SW480 (cell line): ENCODE data around the gene MYOCOS.
A peak's percentile ranks its signal among the peaks of the same experiment; 100 is the strongest.
"Not testable (repeated sequence)": the region's sequence is repeated elsewhere in the genome, so short reads cannot be mapped to it uniquely, and the experiment has no call there.

ENCODE experiments used
- DNase-seq: peaks from one replicate; pipeline ENCODE4 v3.0.0-alpha.2; 2016; ENCODE audit warnings: low spot score

The MYOCOS gene

DNA sequence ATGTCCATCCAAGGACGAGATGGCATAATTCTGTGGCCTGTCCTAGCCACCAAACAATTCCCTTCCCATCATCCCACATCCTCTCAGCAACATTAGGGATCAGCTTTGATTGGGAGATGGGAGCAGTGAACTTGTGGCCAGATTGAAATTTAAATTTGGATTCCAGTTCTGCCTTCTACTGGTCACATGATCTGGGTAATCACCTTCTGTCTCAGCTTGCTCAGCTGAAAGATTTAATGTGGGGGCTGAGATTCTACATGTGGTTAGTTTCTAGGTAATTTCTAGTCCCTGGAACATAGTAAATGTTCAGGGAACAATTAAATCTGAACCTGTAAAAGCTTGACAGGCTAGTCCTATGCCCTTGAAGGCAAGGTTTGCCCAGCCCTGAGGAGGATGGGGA, 3.2 kb downstream of the MYOCOS start:
- DNase-seq = no peak

DNA sequence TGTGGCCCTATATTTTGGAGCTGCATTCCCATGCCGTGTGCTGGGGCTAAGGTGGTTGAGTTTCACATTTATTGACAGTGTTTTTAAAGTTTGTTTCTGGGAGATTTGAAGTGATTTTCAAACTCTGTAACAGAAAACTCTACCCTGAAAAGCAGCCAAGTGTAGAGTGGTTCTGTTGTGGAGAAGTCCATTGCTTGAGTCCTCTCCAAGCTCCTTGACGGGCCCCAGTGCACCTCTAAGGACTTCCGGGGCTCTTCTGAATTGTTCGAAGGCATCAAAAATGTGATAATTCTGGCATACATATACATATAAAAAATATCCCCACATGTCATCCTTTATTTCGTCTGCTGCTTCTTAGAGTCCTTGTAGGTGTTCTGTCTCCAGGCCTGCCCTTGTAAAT, 5.0 kb downstream of the MYOCOS start:
- no peak for DNase-seq

DNA sequence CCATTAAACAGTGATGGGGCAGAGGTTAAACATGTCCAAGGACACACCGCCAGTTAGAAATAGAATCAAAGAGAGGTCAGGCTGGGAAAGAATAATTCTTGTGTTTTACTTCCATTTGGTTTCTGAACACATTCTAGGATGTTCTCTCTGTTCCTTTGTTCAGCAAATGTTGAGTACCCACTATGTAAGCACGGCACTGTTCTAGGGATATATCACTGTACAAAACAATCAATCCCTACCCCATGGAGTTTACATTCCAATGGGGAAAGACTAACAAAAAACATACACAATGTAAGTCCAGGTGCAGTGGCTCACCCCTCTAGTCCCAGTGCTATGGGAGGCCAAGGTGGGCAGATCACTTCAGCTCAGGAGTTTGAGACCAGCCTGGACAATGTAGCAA, 6.2 kb downstream of the MYOCOS start:
- DNase-seq = no peak

DNA sequence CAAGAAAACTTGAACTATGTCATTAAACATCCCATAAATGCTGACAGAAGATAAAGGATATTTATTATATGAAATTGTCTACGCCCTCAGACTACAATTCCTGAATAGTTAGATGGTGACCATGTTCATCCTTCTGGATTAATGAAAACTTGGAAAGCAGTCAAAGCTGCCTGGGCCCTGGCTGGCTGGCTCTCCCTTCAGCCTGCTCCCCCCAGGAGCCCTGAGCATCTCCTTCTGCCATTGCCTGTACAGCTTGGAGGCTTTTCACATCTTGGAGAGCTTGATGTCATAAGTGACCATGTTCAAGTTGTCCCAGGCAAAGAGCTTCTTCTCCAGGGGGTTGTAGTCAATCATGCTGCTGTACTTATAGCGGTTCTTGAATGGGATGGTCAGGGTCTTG, 13.6 kb downstream of the MYOCOS start:
- no peak for DNase-seq

DNA sequence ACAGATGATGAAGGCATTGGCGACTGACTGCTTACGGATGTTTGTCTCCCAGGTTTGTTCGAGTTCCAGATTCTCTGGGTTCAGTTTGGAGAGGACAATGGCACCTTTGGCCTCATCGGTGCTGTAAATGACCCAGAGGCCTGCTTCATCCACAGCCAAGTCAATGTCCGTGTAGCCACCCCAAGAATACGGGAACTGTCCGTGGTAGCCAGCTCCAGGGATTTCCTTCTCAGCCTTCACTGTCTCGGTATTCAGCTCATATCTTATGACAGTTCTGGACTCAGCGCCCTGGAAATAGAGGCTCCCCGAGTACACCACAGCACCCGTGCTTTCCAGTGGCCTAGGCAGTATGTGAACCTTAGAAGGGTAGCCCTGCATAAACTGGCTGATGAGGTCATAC, 14.1 kb downstream of the MYOCOS start:
- DNase-seq = no peak

- DNase-seq = no peak
Measured at GRCh38 chr1:171637928-171638576, 16.0 kb downstream of the MYOCOS start.

- DNase-seq = no peak
Measured at GRCh38 chr1:171640225-171640624, 18.2 kb downstream of the MYOCOS start.

DNA sequence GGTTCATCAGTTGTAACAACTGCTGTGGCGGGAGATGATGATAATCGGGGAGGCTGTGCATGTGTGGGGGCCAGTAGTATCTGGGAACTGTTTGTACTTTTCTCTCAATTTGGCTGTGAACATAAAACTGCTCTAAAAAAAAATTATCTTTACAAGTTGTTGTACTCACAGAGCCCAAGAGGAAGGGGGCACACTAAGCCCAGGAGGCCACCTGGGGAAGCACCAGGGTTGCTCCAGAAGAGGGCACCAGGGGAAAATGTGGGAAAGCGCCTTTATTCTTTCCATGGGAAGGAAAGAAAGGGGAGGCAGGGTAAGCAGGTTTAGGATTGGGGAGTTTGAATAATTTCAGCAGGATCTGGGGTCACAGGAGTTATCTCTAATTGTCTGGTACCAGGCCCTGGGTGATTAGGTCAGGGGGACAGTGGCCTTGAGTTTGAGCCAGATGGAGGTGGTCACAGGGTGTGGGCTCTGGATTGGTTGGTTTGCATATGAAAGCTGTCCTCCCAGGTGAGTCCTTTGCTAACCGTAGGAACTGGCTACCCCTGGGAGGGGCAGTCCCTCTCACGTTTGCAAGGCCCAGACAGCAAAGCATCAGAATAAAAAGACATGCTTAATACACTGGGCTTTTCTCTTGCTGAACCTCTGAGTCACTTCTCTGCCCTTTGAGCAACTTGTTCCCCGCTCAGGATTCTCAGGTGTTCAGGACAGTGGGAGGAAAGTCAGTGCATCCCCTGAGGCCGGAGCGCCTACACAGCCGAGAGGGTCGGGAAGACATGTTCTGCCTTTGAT, 19.2 kb downstream of the MYOCOS start:
- no peak for DNase-seq

DNA sequence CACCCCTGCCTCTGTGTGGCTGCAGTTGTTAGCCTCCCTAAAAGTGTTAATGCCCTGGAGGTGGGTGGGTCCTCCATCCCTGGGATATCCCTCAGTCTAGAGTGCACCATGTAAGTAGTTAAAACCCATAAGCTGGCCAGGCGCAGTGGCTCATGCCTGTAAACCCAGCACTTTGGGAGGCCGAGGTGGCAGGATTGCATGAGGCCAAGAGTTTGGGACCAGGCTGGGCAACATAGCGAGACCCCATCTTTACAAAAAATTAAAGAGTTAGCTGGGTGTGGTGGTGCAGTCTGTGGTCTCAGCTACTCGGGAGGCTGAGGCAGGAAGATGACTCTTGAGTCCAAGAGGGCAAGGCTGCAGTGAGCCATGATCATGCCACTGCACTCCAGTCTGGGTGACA, 20.2 kb downstream of the MYOCOS start:
- DNase-seq = no peak

- DNase-seq = no peak
Measured at GRCh38 chr1:171643156-171643555, 21.1 kb downstream of the MYOCOS start.

DNA sequence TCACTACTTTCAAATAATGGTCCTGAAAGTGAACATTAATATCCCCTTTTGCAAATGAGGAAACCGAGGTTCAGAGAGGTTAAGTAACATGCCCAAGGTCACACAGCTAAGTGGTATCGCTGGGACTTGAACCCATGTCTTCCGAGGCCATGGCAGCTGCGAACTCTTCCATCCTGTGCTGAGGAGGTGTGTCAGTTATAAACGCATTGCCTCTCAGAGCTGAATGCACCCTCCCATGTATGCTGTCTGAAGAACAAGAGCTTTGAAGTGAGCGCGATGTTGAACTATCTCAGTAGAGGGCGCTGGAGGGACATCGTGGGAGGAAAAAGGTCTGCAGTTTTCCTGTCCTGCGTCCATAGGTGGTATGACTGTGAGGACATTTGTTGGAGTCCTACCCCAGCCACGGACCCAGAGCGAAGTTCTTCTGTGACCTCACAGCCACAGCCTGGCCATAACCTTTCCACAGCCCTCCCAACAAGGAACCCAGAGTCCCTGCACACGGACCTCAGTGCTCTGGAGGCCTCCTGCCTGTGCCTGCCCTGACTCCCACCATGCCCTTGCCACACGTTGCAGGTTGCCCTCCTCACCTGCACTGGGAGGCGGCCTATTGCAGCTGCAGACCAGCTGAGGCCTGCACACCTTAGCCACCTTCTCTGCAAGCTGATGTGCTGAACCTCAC, 22.9 kb downstream of the MYOCOS start:
- peak; percentile 84 for DNase-seq

DNA sequence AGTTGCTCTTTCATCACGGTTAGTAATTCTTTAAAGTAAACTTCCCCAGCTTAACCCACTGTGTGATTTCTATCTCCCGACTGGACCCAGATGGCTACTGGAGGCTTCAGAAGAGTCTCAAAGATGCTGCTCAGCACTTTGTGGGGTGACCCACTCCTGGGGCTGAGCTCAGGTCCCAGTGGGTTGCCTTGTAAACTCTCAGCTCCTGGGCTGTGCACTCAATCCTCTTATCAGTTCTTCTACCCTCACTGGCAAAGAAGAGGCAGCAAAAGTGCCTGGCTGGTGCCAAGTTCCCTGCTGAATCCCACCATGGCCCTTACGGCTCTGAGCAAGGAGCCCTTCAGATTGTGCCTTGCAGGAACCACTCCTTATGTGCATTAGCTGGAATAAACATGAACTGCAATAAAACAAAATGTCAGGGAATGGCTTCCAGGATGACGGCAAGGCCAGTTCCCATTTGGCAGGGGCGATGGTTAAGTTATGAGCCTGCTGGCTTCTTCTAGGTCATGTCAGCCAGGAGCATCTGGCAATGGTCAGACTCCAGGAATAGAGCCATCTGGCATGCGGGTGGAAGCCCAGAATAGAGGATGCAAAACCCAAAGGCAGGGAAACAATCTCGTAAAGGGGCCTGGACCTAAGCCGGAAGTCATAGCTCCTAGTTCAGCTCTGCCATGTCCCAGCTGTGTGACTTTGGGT, 23.7 kb downstream of the MYOCOS start:
- no peak for DNase-seq

DNA sequence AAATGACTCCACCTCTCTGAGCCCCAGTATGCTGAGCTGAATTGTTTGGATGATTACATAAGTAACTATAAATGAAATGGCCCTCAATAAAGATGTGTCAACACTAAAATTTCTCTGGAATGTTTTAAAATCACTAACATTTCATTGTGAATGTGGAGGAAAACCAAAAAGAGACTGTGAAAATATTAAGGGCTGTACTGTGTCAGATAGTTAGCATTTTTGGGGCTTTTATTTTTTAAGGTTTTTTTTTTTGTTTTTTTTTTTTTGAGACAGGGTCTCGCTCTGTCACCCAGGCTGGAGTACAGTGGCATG, 24.2 kb downstream of the MYOCOS start:
- no peak for DNase-seq

GRCh38 chr1:171652234-171652822, 30.3 kb downstream of the MYOCOS start, which contains the start of gene MYOC:
MYOC (minus strand) TSS chr1:171652688; CDS start chr1:171652611, 77 bp downstream.
- no peak for DNase-seq

- no peak for DNase-seq
Measured at GRCh38 chr1:171653796-171654195, 31.8 kb downstream of the MYOCOS start.

DNA sequence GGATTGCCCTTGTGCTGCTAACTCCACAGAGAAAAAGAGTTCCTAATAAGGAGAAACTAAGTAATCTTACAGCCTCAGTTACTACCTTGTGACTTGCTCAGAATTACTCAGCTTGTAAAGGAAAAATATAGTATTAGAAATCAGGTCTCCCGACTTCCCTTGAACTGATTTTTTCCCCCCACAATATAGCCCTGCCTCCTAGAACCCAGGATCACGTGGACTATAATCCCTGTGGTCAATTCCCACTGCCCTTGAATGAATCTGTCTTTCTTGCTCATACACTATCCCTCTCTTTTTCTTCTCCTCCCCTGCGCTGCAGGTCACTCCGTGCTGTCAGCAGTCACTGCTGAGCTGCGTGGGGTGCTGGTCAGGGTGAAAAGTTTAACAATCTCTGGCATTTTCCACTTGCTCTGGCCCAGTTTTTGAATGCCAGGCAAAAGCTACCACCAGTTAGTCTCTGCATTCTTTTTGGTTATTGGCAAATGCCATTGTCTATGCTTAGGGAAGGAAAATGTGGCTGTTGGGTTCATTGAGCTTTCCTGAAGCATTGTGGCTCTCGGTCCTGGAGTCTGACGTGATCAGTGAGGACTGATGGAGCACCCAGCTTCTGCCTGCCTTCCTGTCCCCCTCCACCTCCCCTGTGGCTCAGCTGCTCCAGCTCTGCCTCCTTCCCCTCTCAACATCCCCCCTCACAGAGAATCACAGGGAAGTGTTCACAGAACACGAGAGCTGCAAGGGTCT, 32.3 kb downstream of the MYOCOS start:
- DNase-seq = no peak

GRCh38 chr1:171654942-171655745, 33.1 kb downstream of the MYOCOS start:
- DNase-seq = no peak

GRCh38 chr1:171655746-171656116, 33.7 kb downstream of the MYOCOS start:
- no peak for DNase-seq

DNA sequence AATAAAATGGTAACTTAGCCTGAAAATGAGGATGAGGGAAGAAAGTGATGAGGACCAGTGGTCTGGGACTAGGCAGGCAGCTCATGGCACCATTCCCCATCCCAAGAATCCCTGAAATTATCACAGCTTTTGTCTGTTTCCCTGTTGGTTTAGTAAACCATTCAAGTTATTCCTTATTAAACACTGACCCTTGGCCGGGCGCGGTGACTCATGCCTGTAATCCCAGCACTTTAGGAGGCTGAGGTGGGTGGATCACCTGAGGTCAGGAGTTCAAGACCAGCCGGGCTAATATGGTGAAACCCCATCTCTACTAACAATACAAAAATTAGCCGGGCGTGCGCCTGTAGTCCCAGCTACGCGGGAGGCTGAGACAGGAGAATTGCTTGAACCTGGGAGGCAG, 34.2 kb downstream of the MYOCOS start:
- not testable (repeated sequence) for DNase-seq

DNA sequence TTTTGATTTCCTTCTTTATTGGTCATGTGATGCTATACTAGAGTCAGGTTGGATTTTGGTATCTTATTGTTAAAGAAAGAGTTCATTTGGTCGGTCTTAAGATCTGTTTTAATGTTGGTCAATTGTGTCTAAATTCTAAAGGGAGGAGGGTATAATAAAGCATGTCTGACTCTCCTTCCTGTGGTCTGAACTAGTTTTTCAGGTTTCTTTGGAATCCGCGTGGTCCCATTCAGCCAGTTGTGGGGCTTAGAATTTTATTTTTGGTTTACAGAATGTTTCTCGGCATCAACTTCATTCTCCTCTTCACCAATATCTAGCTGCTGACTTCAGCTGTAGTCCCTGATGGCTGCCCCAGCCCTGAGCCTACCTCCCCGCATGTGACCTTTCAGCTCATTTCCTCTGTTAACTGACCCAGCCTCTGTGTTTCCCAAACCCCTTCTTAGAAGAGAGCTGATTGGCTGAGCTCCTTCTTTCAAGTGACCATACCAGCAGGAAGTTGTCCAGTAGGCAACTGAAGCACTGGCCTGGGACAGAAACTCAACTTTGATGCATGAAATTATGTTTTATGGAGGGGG, 39.1 kb downstream of the MYOCOS start:
- DNase-seq = no peak
